Effector memory CD4-positive, alpha-beta T cell (primary cell): Measurements from ENCODE around the gene SLC17A1.

Experiments
- DNase-seq, 3 donors: peaks; one replicate each; pipeline ENCODE4 v3.0.0-alpha.2; 2020
- H3K27ac ChIP-seq: 2 replicates; pipeline ENCODE4 v1.7.0; 2013; ENCODE audit warnings: mild to moderate bottlenecking, low read length, moderate library complexity; ENCODE audit not compliant: insufficient read depth, poor library complexity, severe bottlenecking
- H3K27me3 ChIP-seq: replicated peaks from 2 replicates; pipeline ENCODE4 v1.7.0; 2013; ENCODE audit warnings: mild to moderate bottlenecking, low read length; ENCODE audit not compliant: insufficient read depth, control insufficient read depth, poor library complexity, severe bottlenecking
- H3K36me3 ChIP-seq: 2 replicates; pipeline ENCODE4 v1.7.0; 2013; ENCODE audit warnings: mild to moderate bottlenecking, low read length, moderate library complexity; ENCODE audit not compliant: control insufficient read depth, insufficient read depth
- H3K4me1 ChIP-seq: 2 replicates; pipeline ENCODE4 v1.7.0; 2013; ENCODE audit warnings: low read length, mild to moderate bottlenecking; ENCODE audit not compliant: control insufficient read depth, insufficient read depth, poor library complexity, severe bottlenecking
- H3K4me3 ChIP-seq: 2 replicates; pipeline ENCODE4 v1.7.0; 2013; ENCODE audit warnings: low read length, low read depth, mild to moderate bottlenecking; ENCODE audit not compliant: insufficient read depth, poor library complexity, severe bottlenecking
- H3K9me3 ChIP-seq: 2 replicates; pipeline ENCODE4 v1.7.0; 2013; ENCODE audit warnings: mild to moderate bottlenecking, low read length, moderate library complexity; ENCODE audit not compliant: control insufficient read depth

SLC17A1 gene

GRCh38 chr6:25833136-25833535, 1.3 kb upstream of the SLC17A1 start:
- Histone ChIP-seq H3K27me3 (no peaks in the 10 kb centered on the region), H3K36me3 (no peaks in the 10 kb centered on the region), H3K4me1 (no peaks in the 10 kb centered on the region), H3K4me3 (no peak overlapping the region), H3K27ac (no peak overlapping the region), H3K9me3 (no peaks in the 10 kb centered on the region)
- DNase-seq = no peak

DNA sequence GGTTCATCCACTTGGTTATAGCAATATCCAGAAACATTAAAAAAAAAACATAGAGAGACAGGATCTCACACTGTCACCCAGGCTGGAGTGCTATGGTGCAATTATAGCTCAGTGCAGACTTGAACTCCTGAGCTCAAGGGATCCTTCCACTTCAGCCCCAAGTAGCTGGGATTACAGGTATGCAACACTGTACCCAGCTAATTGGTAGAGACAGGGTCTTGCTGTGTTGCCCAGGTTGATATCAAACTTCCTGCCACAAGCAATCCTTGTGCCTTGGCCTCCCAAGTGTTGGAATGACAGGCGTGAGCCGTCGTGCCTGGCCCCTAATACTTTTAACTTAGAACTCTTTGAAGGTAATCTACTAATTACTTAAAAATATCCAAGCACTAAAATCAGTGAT, 818 bp upstream of the SLC17A1 start:
- DNase-seq = no peak
- no peaks in the 10 kb centered on the region for H3K27me3 ChIP-seq
- no peaks in the 10 kb centered on the region for H3K9me3 ChIP-seq
- no peak overlapping the region for H3K27ac ChIP-seq
- no peak overlapping the region for H3K4me3 ChIP-seq
- H3K4me1 ChIP-seq = no peaks in the 10 kb centered on the region
- H3K36me3 ChIP-seq = no peaks in the 10 kb centered on the region

DNA sequence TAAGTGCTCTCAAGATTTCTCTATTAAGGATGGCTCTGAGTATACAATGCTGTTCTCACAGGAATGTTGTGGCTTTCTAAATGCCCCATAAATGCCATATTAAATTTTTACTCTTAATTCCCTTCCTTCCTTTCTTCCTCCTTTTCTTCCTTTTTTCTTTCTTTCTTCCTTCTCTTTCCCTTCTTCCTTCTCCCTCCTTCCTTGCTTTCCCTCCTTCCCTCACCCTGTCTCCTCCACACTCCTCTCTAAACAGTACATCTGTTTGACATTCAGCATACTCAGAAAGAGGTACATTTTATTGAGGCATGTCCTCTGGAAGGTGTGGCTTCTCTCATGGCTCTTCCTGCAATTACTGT, 433 bp upstream of the SLC17A1 start:
- H3K27ac ChIP-seq = no peak overlapping the region
- no peaks in the 10 kb centered on the region for H3K36me3 ChIP-seq
- no peaks in the 10 kb centered on the region for H3K9me3 ChIP-seq
- no peaks in the 10 kb centered on the region for H3K4me1 ChIP-seq
- no peak for DNase-seq
- H3K4me3 ChIP-seq = no peak overlapping the region
- H3K27me3 ChIP-seq = no peaks in the 10 kb centered on the region

DNA sequence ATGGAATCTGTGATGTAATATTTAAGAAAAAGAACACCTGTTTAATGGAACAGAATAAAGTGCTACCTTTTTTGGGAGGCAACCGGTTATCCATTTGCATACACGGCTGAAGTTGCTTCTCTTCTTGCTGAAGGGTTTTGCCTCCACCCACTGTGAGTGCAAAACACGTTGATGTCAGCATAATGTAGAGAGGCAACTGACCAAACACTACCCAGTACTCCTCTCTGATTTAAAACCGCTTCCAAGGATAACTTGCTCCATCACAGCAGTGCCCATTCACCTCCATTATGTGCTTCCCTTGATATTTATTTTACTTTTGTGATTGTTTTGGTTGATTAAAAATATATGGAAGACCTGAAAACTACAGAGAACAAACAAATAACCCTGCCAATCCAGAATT, 1.4 kb downstream of the SLC17A1 start:
- Histone ChIP-seq H3K27ac (no peak overlapping the region), H3K9me3 (no peaks in the 10 kb centered on the region), H3K27me3 (no peaks in the 10 kb centered on the region), H3K36me3 (no peaks in the 10 kb centered on the region), H3K4me3 (no peak overlapping the region), H3K4me1 (no peaks in the 10 kb centered on the region)
- no peak for DNase-seq

DNA sequence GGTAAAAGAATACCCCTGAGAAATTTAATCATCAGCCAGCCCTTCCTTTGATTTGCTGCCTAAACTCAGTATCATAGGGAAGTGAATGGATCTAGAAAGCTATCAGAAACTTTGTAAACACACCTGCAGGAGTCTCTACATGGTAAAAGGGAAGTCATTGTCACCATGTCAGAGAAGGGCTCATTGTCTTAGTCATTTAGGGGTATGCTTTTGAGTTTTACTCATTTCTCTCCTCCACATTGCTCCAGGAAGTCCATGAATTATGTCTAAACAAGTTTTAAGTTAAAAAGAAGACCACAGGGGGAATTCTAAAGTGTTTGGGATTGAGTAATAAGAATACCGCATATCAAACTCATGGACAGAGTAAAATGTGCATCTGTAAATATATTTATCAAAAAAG, 2.5 kb downstream of the SLC17A1 start:
- no peak for DNase-seq
- no peak overlapping the region for H3K4me3 ChIP-seq
- H3K9me3 ChIP-seq = no peaks in the 10 kb centered on the region
- H3K27ac ChIP-seq = no peak overlapping the region
- H3K4me1 ChIP-seq = no peaks in the 10 kb centered on the region
- no peaks in the 10 kb centered on the region for H3K36me3 ChIP-seq
- no peaks in the 10 kb centered on the region for H3K27me3 ChIP-seq

- H3K4me3 ChIP-seq = no peak overlapping the region
These were observed 10.5 kb downstream of the SLC17A1 start for GRCh38 chr6:25821341-25821740.

DNA sequence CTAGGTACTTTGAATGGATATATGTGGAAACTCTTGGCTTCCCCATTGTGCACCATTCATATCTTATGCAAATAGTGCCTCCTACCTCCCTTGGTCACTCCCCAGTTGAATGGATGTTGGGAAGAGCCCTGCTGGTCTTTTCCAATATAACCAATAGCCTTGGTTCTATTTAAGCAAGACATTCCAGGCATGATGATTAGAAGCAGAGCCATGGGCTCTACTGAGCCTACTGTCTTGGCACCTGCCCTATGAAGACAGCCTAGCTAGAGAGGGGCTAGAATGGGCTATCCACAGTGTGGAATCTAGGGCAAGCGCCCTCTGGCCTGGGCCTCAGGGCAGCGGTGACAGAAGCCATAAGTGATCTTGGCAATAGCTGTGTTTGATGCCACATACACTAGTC, 15.6 kb downstream of the SLC17A1 start:
- H3K4me1 ChIP-seq = no peaks in the 10 kb centered on the region
- H3K36me3 ChIP-seq = no peaks in the 10 kb centered on the region
- DNase-seq = no peak

More at GRCh38 chr6:25821341-25821740, 10.5 kb downstream of the SLC17A1 start:
- Histone ChIP-seq H3K27me3 (no peaks in the 10 kb centered on the region), H3K27ac (no peak overlapping the region), H3K9me3 (no peaks in the 10 kb centered on the region), H3K36me3 (no peaks in the 10 kb centered on the region), H3K4me1 (no peaks in the 10 kb centered on the region)
- no peak for DNase-seq

GRCh38 chr6:25815194-25815593, 16.7 kb downstream of the SLC17A1 start:
- no peaks in the 10 kb centered on the region for H3K4me1 ChIP-seq
- no peak overlapping the region for H3K4me3 ChIP-seq
- H3K27ac ChIP-seq = no peak overlapping the region
- no peaks in the 10 kb centered on the region for H3K27me3 ChIP-seq
- DNase-seq = no peak
- H3K36me3 ChIP-seq = no peaks in the 10 kb centered on the region
- no peaks in the 10 kb centered on the region for H3K9me3 ChIP-seq

More for the DNA sequence above, 15.6 kb downstream of the SLC17A1 start:
- Histone ChIP-seq H3K27ac (no peak overlapping the region), H3K4me3 (no peak overlapping the region), H3K27me3 (no peaks in the 10 kb centered on the region), H3K9me3 (no peaks in the 10 kb centered on the region)

DNA sequence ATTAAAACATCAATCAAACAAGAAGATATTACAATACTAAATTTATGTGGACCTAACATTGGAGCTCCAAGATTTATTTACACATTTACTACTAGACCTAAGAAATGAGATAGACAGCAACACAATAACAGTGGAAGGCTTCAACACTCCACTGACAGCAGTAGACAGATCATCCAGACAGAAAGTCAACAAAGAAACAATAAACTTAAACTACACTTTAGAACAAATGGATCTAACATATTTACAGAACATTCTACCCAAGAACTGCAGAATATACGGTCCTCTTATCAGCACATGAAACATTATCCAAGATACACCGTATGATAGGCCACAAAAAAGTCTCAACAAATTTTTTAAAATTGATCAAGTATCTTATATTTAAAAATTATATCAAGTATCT, 27.0 kb downstream of the SLC17A1 start:
- H3K36me3 ChIP-seq = no peaks in the 10 kb centered on the region
- H3K9me3 ChIP-seq = no peaks in the 10 kb centered on the region
- H3K4me3 ChIP-seq = no peak overlapping the region
- no peaks in the 10 kb centered on the region for H3K27me3 ChIP-seq
- H3K27ac ChIP-seq = no peak overlapping the region
- no peaks in the 10 kb centered on the region for H3K4me1 ChIP-seq
- DNase-seq = no peak

- Histone ChIP-seq H3K27ac (no peak overlapping the region), H3K36me3 (no peaks in the 10 kb centered on the region), H3K4me3 (no peak overlapping the region), H3K9me3 (no peaks in the 10 kb centered on the region), H3K4me1 (no peaks in the 10 kb centered on the region), H3K27me3 (no peaks in the 10 kb centered on the region)
- DNase-seq = no peak
These were observed 30.4 kb downstream of the SLC17A1 start for GRCh38 chr6:25801436-25801835.

DNA sequence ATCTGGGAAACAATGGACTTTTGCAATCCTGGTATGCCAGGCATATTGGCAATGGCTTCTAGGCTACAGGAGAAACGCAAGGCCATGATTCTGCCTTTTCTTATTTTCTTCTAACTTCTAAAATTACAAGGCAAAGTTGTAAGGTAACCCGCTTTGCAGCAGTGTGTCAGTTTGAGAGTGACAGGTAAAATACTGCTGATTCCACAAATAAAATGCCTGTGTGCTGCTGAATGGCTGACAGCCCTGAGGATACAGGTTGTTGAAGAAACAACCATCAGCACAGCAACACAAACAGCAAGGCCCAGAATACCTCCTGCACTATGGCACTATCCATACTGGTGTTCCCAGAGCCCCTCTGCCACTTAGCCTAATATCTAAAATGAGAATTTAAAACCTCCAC, 37.1 kb downstream of the SLC17A1 start:
- Histone ChIP-seq H3K4me1 (no peaks in the 10 kb centered on the region), H3K9me3 (no peaks in the 10 kb centered on the region), H3K27ac (no peak overlapping the region), H3K27me3 (no peaks in the 10 kb centered on the region), H3K36me3 (no peaks in the 10 kb centered on the region), H3K4me3 (no peak overlapping the region)
- no peak for DNase-seq
